GM12872 (cell line): ENCODE data around the gene KRT13.

ENCODE experiments used
- CTCF ChIP-seq: IDR thresholded peaks from 3 replicates; pipeline ENCODE4 v1.5.1; 2011; ENCODE audit warnings: low read depth, mild to moderate bottlenecking, low read length, moderate library complexity; ENCODE audit not compliant: insufficient read depth

Gene KRT13

GRCh38 chr17:41535764-41536481, 30.5 kb upstream of the KRT13 start:
- no peak for TF ChIP-seq CTCF

GRCh38 chr17:41534899-41535546, 29.6 kb upstream of the KRT13 start:
- TF ChIP-seq CTCF = no peak

DNA sequence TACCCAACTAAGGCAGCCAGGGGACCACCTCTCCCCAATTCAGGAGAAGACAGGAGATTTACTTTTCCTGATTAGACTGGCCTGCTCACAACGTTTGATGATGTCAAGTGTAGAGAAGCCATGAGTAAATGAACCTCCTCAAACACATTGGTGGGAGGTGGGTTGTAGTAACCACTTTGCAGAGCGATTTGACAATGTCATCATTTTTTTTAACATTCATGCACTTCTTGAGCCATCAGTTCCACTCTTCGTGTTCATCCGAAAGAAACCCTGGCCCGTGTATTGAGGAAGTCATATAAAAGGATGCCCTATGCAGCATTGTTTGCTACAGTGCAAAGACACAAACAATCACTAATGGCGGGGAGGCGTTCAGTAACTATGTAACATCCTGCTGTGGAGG, 28.2 kb upstream of the KRT13 start:
- TF ChIP-seq CTCF = no peak

GRCh38 chr17:41532947-41533570, 27.6 kb upstream of the KRT13 start:
- TF ChIP-seq CTCF = no peak

DNA sequence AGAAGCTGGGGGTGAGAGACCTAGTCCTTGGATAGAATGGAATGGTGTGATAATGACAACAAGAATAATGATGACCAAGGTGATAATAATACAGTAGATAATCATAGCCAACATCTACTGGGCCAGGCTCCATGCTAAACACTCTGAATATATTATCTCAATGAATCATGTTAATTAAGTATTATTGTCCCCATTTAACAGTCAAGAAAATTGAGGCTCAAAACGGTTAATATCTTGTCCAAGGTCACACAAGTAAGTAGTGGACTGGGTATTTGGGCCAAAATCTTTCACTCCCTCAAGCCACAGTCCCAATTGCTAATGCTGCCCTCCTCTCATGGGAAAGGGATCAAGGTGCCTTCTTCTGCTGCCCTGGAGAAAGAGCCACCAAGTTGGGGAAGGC, 26.6 kb upstream of the KRT13 start:
- TF ChIP-seq CTCF = no peak

- no peak for TF ChIP-seq CTCF
Measured at GRCh38 chr17:41530062-41531048, 24.9 kb upstream of the KRT13 start.
